Endothelial cell of umbilical vein (primary cell): ENCODE results near the gene DGUOK. TPM values are rescaled to one million over a fixed set of nuclear protein-coding genes. Genes with fewer than 3 reads are reported as not detected.

Experiments
- BruUV-seq: library from RNA; stranded (reverse); fragments of 400-500 nt; replicated peaks from 2 replicates; lab custom pipeline; 2021; lab: Mats Ljungman, UMichigan
- CTCF ChIA-PET: fragments of 300-600, 350-600 bp; sonication (Branson Sonifier 250); formaldehyde crosslinking; loops from one replicate; lab custom pipeline; 2021; ENCODE audit warnings: antibody characterized with exemption, inconsistent platforms; lab: Charles Lee
- POLR2A ChIA-PET: fragments of 300-600, 350-600 bp; sonication (Branson Sonifier 250); formaldehyde crosslinking; loops from one replicate; lab custom pipeline; 2021; ENCODE audit warnings: antibody characterized with exemption, inconsistent platforms; lab: Charles Lee
- DNase-seq: peaks from one replicate; pipeline ENCODE4 v3.0.0-alpha.2; 2011; ENCODE audit warnings: low read depth, low spot score
- FAIRE-seq: peaks from 2 replicates; lab custom pipeline; 2011; peaks lifted over from hg19 to GRCh38; lab: Jason Lieb, UNC
- H2AFZ ChIP-seq: 2 replicates; pipeline ENCODE4 v1.6.0; 2012; ENCODE audit warnings: low read depth, low read length, control low read depth, inconsistent platforms
- H3K27ac ChIP-seq: 2 replicates; pipeline ENCODE4 v1.5.1; 2011; ENCODE audit warnings: low read depth, mild to moderate bottlenecking, control low read depth, low read length, moderate library complexity; ENCODE audit not compliant: insufficient read depth
- H3K27me3 ChIP-seq, 2 experiments: 2 replicates each; pipeline versions ENCODE4 v1.6.0 to v1.6.1; 2011; ENCODE audit warnings: low read length in 2 of 2, mixed read lengths in 1 of 2; ENCODE audit not compliant: control insufficient read depth in 2 of 2, insufficient read depth in 2 of 2
- H3K36me3 ChIP-seq, 2 experiments: 2 replicates in 1 of 2; 3 replicates in 1 of 2; pipeline ENCODE4 v1.5.1; 2011; ENCODE audit warnings: low read length in 2 of 2, mild to moderate bottlenecking in 1 of 2, moderate library complexity in 1 of 2; ENCODE audit not compliant: control insufficient read depth in 2 of 2, insufficient read depth in 2 of 2; ENCODE audit errors: extremely low read depth in 1 of 2
- H3K4me1 ChIP-seq: 3 replicates; pipeline ENCODE4 v1.5.1; 2011; ENCODE audit warnings: mild to moderate bottlenecking, low read length; ENCODE audit not compliant: control insufficient read depth, insufficient read depth; ENCODE audit errors: extremely low read depth
- H3K4me2 ChIP-seq: 2 replicates; pipeline ENCODE4 v1.6.1; 2011; ENCODE audit warnings: low read length, control low read depth, mixed read lengths; ENCODE audit not compliant: insufficient read depth
- H3K4me3 ChIP-seq, 3 experiments: fragments of 200-600 bp in 1 of 3; sonication (generic), shearing (Covaris generic) in 1 of 3; replicated peaks in 1 of 3; 2 replicates each; pipeline ENCODE4 v1.5.1; 2011 to 2016; ENCODE audit warnings: control low read depth in 3 of 3, low read length in 3 of 3, mild to moderate bottlenecking in 2 of 3, inconsistent platforms in 1 of 3, low read depth in 1 of 3, moderate library complexity in 1 of 3; ENCODE audit not compliant: insufficient read depth in 1 of 3
- H3K79me2 ChIP-seq: 2 replicates; pipeline ENCODE4 v1.6.0; 2012; ENCODE audit warnings: low read length, inconsistent platforms; ENCODE audit not compliant: control insufficient read depth, insufficient read depth
- H3K9ac ChIP-seq: replicated peaks from 2 replicates; pipeline ENCODE3; 2011; ENCODE audit warnings: low read length, control low read depth; ENCODE audit not compliant: insufficient read depth; ENCODE audit errors: extremely low read depth
- H3K9me1 ChIP-seq: replicated peaks from 3 replicates; pipeline ENCODE4 v1.6.0; 2011; ENCODE audit warnings: mild to moderate bottlenecking, low read length; ENCODE audit not compliant: control insufficient read depth, insufficient read depth; ENCODE audit errors: extremely low read depth
- H3K9me3 ChIP-seq: replicated peaks from 2 replicates; pipeline ENCODE4 v1.5.1; 2012; ENCODE audit warnings: low read length, inconsistent platforms; ENCODE audit not compliant: control insufficient read depth, insufficient read depth
- H4K20me1 ChIP-seq: replicated peaks from 2 replicates; pipeline ENCODE3; 2011; ENCODE audit warnings: mild to moderate bottlenecking, low read length; ENCODE audit not compliant: control insufficient read depth, insufficient read depth; ENCODE audit errors: extremely low read depth
- CTCF ChIP-seq, 2 donors: IDR thresholded peaks; 1 replicate in 1 of 2; 2 replicates in 1 of 2; pipeline ENCODE4 v1.5.1; 2011; ENCODE audit warnings: low read length in 2 of 2, mild to moderate bottlenecking in 2 of 2, moderate library complexity in 2 of 2, control low read depth in 1 of 2, inconsistent platforms in 1 of 2, low read depth in 1 of 2; ENCODE audit not compliant: insufficient read depth in 1 of 2; ENCODE audit errors: extremely low read depth in 1 of 2
- EZH2 ChIP-seq: IDR thresholded peaks from 2 replicates; pipeline ENCODE4 v1.6.1; 2012; ENCODE audit warnings: borderline replicate concordance, low read depth, mild to moderate bottlenecking, moderate library complexity, low read length, inconsistent platforms; ENCODE audit not compliant: severe bottlenecking
- FOS ChIP-seq: IDR thresholded peaks from 2 replicates; pipeline ENCODE4 v1.6.1; 2011; ENCODE audit warnings: mild to moderate bottlenecking, low read length, moderate library complexity, borderline replicate concordance; ENCODE audit not compliant: insufficient read depth
- GATA2 ChIP-seq: IDR thresholded peaks from 2 replicates; pipeline ENCODE4 v1.7.0; 2011; ENCODE audit warnings: low read depth, mild to moderate bottlenecking, moderate library complexity, mixed read lengths, low read length; ENCODE audit not compliant: insufficient read length, insufficient read depth
- JUN ChIP-seq: IDR thresholded peaks from 2 replicates; pipeline ENCODE4 v1.6.1; 2011; ENCODE audit warnings: borderline replicate concordance, low read depth; ENCODE audit not compliant: insufficient read length, insufficient read depth
- MYC ChIP-seq: IDR thresholded peaks from one replicate; pipeline ENCODE4 v1.6.1; 2011; ENCODE audit warnings: mild to moderate bottlenecking, low read depth, low read length
- POLR2A ChIP-seq: IDR thresholded peaks from 2 replicates; pipeline ENCODE4 v1.6.1; 2012; ENCODE audit warnings: low read depth, mild to moderate bottlenecking, control low read depth, low read length
- POLR2AphosphoS5 ChIP-seq: IDR thresholded peaks from 2 replicates; pipeline ENCODE4 v1.6.1; 2012; ENCODE audit warnings: low read depth, mild to moderate bottlenecking, control low read depth, low read length, moderate library complexity; ENCODE audit not compliant: insufficient read depth
- dilution Hi-C: fragments of 300-500 bp; cut with MboI; formaldehyde crosslinking; loops from one replicate; pipeline ENCODE4 v1.15.0; 2019; ENCODE audit warnings: low sequenced_read_pairs; ENCODE audit not compliant: extremely low pct_ligation_motif_present
- intact Hi-C: fragments of 100-400 bp; cut with micrococcal nuclease; formaldehyde crosslinking; loops from one replicate; pipeline ENCODE4 v1.10.0; 2022
- polyA plus RNA-seq, 4 experiments: library from polyadenylated mRNA; depleted of rRNA in 3 of 4; stranded (reverse) in 3 of 4; unstranded in 1 of 4; fragments of >200 nt; gene quantifications; 2 replicates each; pipeline versions ENCODE4 v1.2.1 to v1.2.3, GENCODE V29; 2011 to 2012; ENCODE audit warnings: missing spikeins in 1 of 4
- total RNA-seq: library from RNA; stranded (reverse); gene quantifications from 2 replicates; pipeline ENCODE4 v1.2.3, GENCODE V29; 2021
- TF ChIP-seq, protein P1 (sequence below): IDR thresholded peaks from 2 replicates; pipeline ENCODE4 v1.6.1; 2011; ENCODE audit not compliant: insufficient read depth, insufficient read length

Gene DGUOK
- total and polyA plus RNA-seq, 2 donors (not counting 3 experiments of a cell fraction or from before 2014, with no cell fraction given): 51.8 to 77.5 TPM

DNA sequence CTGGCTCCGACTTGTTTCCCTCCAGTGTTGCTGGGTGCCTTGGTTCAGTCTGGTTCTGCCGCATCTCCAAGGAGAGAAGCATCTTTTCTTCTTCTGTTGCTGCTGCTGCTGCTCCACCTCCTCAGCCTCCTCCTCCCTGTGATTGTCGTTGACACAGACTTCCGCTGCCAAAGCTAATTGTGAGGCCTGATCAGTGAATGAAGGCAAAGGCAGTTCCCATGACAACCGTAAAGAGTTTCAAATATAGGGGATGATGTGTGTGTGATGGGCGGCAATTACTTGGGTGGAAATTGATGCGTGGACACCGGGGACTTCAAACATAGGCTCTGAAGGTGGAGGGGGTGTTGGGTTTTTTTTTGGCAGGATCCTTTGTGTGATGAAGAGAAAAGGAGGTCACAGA is 71.8 kb downstream of the DGUOK start:
- FAIRE-seq: no peak
- dilution Hi-C loops: no loop called here

More for the DNA sequence above, 71.8 kb downstream of the DGUOK start:
- Histone ChIP-seq H3K79me2 (peaks cover 20% of the 10 kb centered on the region), H3K4me3 (no peak overlapping the region), H2AFZ (no peak overlapping the region), H3K9me1 (no peaks in the 10 kb centered on the region), H3K27me3 (no peaks in the 10 kb centered on the region), H4K20me1 (peaks cover 2% of the 10 kb centered on the region), H3K9ac (no peak overlapping the region), H3K4me1 (peaks cover 9% of the 10 kb centered on the region), H3K36me3 (no peaks in the 10 kb centered on the region), H3K4me2 (no peak overlapping the region), H3K9me3 (no peaks in the 10 kb centered on the region), H3K27ac (no peak overlapping the region)
- CTCF ChIA-PET: no interaction called here
- no TSS peak for BruUV-seq
- no peak for DNase-seq
- TF ChIP-seq GATA2 (no peak), CTCF (IDR thresholded peaks at IDR 0.05; ENCODE audit: extremely low read depth in 1 of 2, insufficient read depth in 1 of 2, low read depth in 1 of 2, low read length in 2 of 2) (no peak), POLR2A (no peak), MYC (no peak), POLR2AphosphoS5 (no peak), FOS (no peak), EZH2 (no peak), JUN (no peak)
- TF ChIP-seq, protein P1, sequence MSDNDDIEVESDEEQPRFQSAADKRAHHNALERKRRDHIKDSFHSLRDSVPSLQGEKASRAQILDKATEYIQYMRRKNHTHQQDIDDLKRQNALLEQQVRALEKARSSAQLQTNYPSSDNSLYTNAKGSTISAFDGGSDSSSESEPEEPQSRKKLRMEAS: no peak
- intact Hi-C loops: no loop called here
- POLR2A ChIA-PET: no interaction called here
